Endodermal cell (in vitro differentiated cells): ENCODE results near the gene ARHGAP35. TPM values are rescaled to one million over a fixed set of nuclear protein-coding genes. Genes with fewer than 3 reads are reported as not detected.

Source experiments
- DNase-seq: peaks from one replicate; pipeline ENCODE4 v3.0.0-alpha.2; 2017
- H3K27ac ChIP-seq: 2 replicates; pipeline ENCODE4 v1.5.1; 2013; ENCODE audit warnings: mild to moderate bottlenecking, low read depth, low read length, moderate library complexity
- H3K27me3 ChIP-seq: 2 replicates; pipeline ENCODE4 v1.6.1; 2013; ENCODE audit warnings: mild to moderate bottlenecking, low read length, moderate library complexity; ENCODE audit not compliant: insufficient read depth, control insufficient read depth, poor library complexity, severe bottlenecking
- H3K36me3 ChIP-seq: 2 replicates; pipeline ENCODE4 v1.7.0; 2013; ENCODE audit warnings: mild to moderate bottlenecking, low read length, moderate library complexity; ENCODE audit not compliant: control insufficient read depth, insufficient read depth
- H3K4me1 ChIP-seq: one replicate; pipeline ENCODE4 v1.7.0; 2013; ENCODE audit warnings: low read length; ENCODE audit not compliant: control insufficient read depth, insufficient read depth
- H3K4me3 ChIP-seq: 2 replicates; pipeline ENCODE4 v1.5.1; 2013; ENCODE audit warnings: mild to moderate bottlenecking, low read length, moderate library complexity
- H3K9ac ChIP-seq: 2 replicates; pipeline ENCODE4 v1.6.1; 2013; ENCODE audit warnings: mild to moderate bottlenecking, low read length, moderate library complexity; ENCODE audit not compliant: poor library complexity, severe bottlenecking; ENCODE audit errors: extremely low read depth
- H3K9me3 ChIP-seq: 2 replicates; pipeline ENCODE4 v1.6.1; 2013; ENCODE audit warnings: mild to moderate bottlenecking, low read length, moderate library complexity; ENCODE audit not compliant: control insufficient read depth
- H3K27ac Mint-ChIP-seq: 2 replicates; pipeline ENCODE4 v1.8.0; 2020; ENCODE audit warnings: mixed read lengths
- H3K27me3 Mint-ChIP-seq: 2 replicates; pipeline ENCODE4 v1.8.0; 2021; ENCODE audit warnings: mild to moderate bottlenecking, mixed read lengths; ENCODE audit not compliant: insufficient read depth
- H3K36me3 Mint-ChIP-seq: 2 replicates; pipeline ENCODE4 v1.8.0; 2020; ENCODE audit warnings: low read depth, mixed read lengths
- H3K4me1 Mint-ChIP-seq: 2 replicates; pipeline ENCODE4 v1.8.0; 2020; ENCODE audit warnings: mixed read lengths
- H3K4me3 Mint-ChIP-seq: 2 replicates; pipeline ENCODE4 v1.8.0; 2020; ENCODE audit warnings: mild to moderate bottlenecking, moderate library complexity, mixed read lengths
- H3K9me3 Mint-ChIP-seq: 2 replicates; pipeline ENCODE4 v1.8.0; 2020; ENCODE audit warnings: mild to moderate bottlenecking, mixed read lengths
- CTCF ChIP-seq: fragments of 200-600 bp; sonication (generic); conservative IDR thresholded peaks from 2 replicates; pipeline ENCODE4 v1.5.0; 2021; ENCODE audit warnings: antibody characterized with exemption, mild to moderate bottlenecking
- WGBS, 2 experiments: methylation state at CpG; one replicate each; pipeline versions ENCODE4 v1.1.5 to v1.1.7; 2013; ENCODE audit warnings: missing lambda C conversion rate in 2 of 2, mixed read lengths in 1 of 2; ENCODE audit not compliant: insufficient coverage in 1 of 2, insufficient read length in 1 of 2; 5-methylcytosine and 5-hydroxymethylcytosine counted together
- total RNA-seq, 2 donors: library from RNA; stranded (reverse); fragmentation: NEBNext Ultra II Directional in 1 of 2; extraction: Animal tissue kit (Norgen Biotek cat#: 25700) in 1 of 2; gene quantifications; 2 replicates in 1 of 2; 3 replicates in 1 of 2; pipeline ENCODE4 v1.2.1, GENCODE V29; 2021

The ARHGAP35 gene
- total RNA-seq, 2 donors from 2014 or later: 41.4 to 41.6 TPM

DNA sequence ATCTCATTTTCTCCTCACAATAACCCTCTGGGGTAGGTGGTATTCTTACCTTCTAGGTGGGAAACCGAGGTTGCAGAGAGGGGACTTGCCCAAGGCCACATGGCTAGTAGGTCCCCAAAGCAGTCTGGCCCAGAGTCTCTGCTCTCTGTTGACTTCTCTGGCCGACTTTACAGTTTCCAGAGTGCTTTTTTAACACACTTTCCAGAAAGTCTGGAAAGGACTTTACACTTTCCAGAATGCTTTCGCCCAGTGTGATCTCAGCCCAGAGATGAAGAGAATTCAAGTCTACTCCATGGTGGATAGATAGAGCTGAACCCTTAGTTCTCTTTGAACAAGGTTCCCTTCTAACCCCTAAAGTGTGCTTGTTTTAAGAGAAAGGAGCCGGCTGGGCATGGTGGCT, 12.2 kb downstream of the ARHGAP35 start:
- no peaks in the 10 kb centered on the region for H3K9me3 ChIP-seq
- Mint-ChIP-seq H3K36me3 (peaks cover 4% of the 10 kb centered on the region), H3K4me1 (peaks cover 15% of the 10 kb centered on the region), H3K27me3 (no peaks in the 10 kb centered on the region), H3K9me3 (no peaks in the 10 kb centered on the region), H3K27ac (no peak overlapping the region), H3K4me3 (no peak overlapping the region)
- H3K4me3 ChIP-seq: no peak overlapping the region
- peaks cover 5% of the 10 kb centered on the region for H3K27me3 ChIP-seq
- H3K36me3 ChIP-seq: no peaks in the 10 kb centered on the region
- no peak overlapping the region for H3K9ac ChIP-seq
- peaks cover 7% of the 10 kb centered on the region for H3K4me1 ChIP-seq
- 75 to 82% methylated on average over 3 to 4 of the region's 4 CpGs for WGBS, 2 experiments
- H3K27ac ChIP-seq: no peak overlapping the region
- no peak for TF ChIP-seq CTCF
- DNase-seq: peak; percentile 33

- Histone ChIP-seq H3K4me1 (peaks cover 7% of the 10 kb centered on the region), H3K9me3 (no peaks in the 10 kb centered on the region), H3K4me3 (peak overlapping the region; percentile 47), H3K36me3 (no peaks in the 10 kb centered on the region), H3K27me3 (no peaks in the 10 kb centered on the region), H3K9ac (no peak overlapping the region), H3K27ac (no peak overlapping the region)
- Mint-ChIP-seq H3K27ac (no peak overlapping the region), H3K36me3 (peaks cover 4% of the 10 kb centered on the region), H3K27me3 (no peaks in the 10 kb centered on the region), H3K4me3 (no peak overlapping the region), H3K4me1 (peaks cover 9% of the 10 kb centered on the region), H3K9me3 (no peaks in the 10 kb centered on the region)
- 82% methylated on average over 4 of the region's 4 CpGs; no CpG with 5 or more reads in 1 of the 2 experiments for WGBS, 2 experiments
- no peak for TF ChIP-seq CTCF
- DNase-seq: peak; percentile 28
Measured at GRCh38 chr19:46875234-46875633, 14.4 kb downstream of the ARHGAP35 start.

DNA sequence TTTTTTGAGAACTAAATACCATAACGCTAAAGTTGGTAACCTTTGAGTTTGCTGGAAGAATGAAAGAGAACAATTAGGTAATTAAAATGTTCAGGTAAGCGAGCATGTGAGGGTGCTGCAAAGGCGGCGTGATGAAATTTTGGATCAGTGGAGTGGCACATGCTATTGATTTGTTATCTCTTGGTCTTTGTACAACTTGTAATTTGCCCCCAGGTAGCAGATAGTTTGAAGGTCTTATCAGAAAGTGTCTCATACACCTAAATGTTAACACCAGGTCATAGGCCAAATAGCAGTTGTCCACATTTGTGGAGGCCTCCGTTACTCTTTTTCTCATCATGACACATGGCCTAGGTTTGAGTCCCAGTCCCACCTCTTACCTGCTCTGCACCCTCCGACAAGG, 14.9 kb downstream of the ARHGAP35 start:
- no peak overlapping the region for H3K9ac ChIP-seq
- no peak overlapping the region for H3K4me3 Mint-ChIP-seq
- no peaks in the 10 kb centered on the region for H3K27me3 Mint-ChIP-seq
- peak overlapping the region; percentile 47 for H3K4me3 ChIP-seq
- peaks cover 4% of the 10 kb centered on the region for H3K36me3 Mint-ChIP-seq
- H3K27ac Mint-ChIP-seq: peak overlapping the region; percentile 15
- H3K4me1 ChIP-seq: peaks cover 7% of the 10 kb centered on the region
- H3K36me3 ChIP-seq: no peaks in the 10 kb centered on the region
- no peak for TF ChIP-seq CTCF
- no peaks in the 10 kb centered on the region for H3K27me3 ChIP-seq
- peaks cover 9% of the 10 kb centered on the region for H3K4me1 Mint-ChIP-seq
- H3K9me3 ChIP-seq: no peaks in the 10 kb centered on the region
- 88 to 100% methylated on average over 5 to 6 of the region's 6 CpGs for WGBS, 2 experiments
- DNase-seq: peak; percentile 41
- H3K9me3 Mint-ChIP-seq: no peaks in the 10 kb centered on the region
- H3K27ac ChIP-seq: peak overlapping the region; percentile 41
